HEK293 (cell line): ENCODE data around the gene PRR13.

ENCODE experiments used
- CTCF ChIA-PET: fragments of 350-600 bp; formaldehyde crosslinking; extraction: SDS; loops from one replicate; lab custom pipeline; 2021; ENCODE audit warnings: antibody characterized with exemption; lab: Yijun Ruan, JAX
- POLR2A ChIA-PET: fragments of 300-600 bp; formaldehyde crosslinking; extraction: SDS; loops from one replicate; lab custom pipeline; 2020; ENCODE audit warnings: antibody characterized with exemption, inconsistent platforms; lab: Yijun Ruan, JAX
- H3K27ac ChIP-seq: fragments of 200-500 bp; sonication (Bioruptor generic); 2 replicates; pipeline ENCODE4 v1.5.1; 2014; ENCODE audit warnings: low read depth, low read length, control low read depth, inconsistent platforms; ENCODE audit errors: extremely low read depth
- H3K36me3 ChIP-seq, 2 experiments: fragments of 200-500 bp in 1 of 2; sonication (Bioruptor generic) in 1 of 2; 1 replicate in 1 of 2; 2 replicates in 1 of 2; pipeline ENCODE4 v1.5.1; 2014 to 2017; ENCODE audit warnings: inconsistent platforms in 2 of 2, low read length in 2 of 2; ENCODE audit not compliant: control insufficient read depth in 2 of 2, insufficient read depth in 1 of 2
- H3K4me1 ChIP-seq: fragments of 200-500 bp; sonication (Bioruptor generic); 2 replicates; pipeline ENCODE4 v1.5.1; 2014; ENCODE audit warnings: mild to moderate bottlenecking, low read length, inconsistent platforms; ENCODE audit not compliant: control insufficient read depth, insufficient read depth
- H3K4me3 ChIP-seq: 2 replicates; pipeline ENCODE4 v1.5.1; 2011; ENCODE audit warnings: low read depth, mild to moderate bottlenecking, control low read depth, low read length, moderate library complexity
- H3K9me3 ChIP-seq: fragments of 200-500 bp; sonication (Bioruptor generic); 2 replicates; pipeline ENCODE4 v1.5.1; 2014; ENCODE audit warnings: low read depth, low read length, inconsistent platforms; ENCODE audit not compliant: control insufficient read depth, insufficient read depth
- IKZF3 ChIP-seq: fragments of 450-650 bp; IDR thresholded peaks from 2 replicates; pipeline ENCODE4 v1.5.0; 2018; ENCODE audit warnings: missing biosample characterization, mild to moderate bottlenecking, missing genetic modification characterization, moderate library complexity
- KLF9 ChIP-seq: fragments of 450-650 bp; formaldehyde crosslinking; IDR thresholded peaks from 2 replicates; pipeline ENCODE4 v1.5.1; 2016; ENCODE audit warnings: missing biosample characterization, missing genetic modification characterization, low read depth
- MZF1 ChIP-seq: fragments of 450-650 bp; formaldehyde crosslinking; IDR thresholded peaks from 2 replicates; pipeline ENCODE4 v1.5.1; 2017; ENCODE audit warnings: missing biosample characterization, missing genetic modification characterization, borderline replicate concordance
- PRDM1 ChIP-seq: fragments of 450-650 bp; formaldehyde crosslinking; IDR thresholded peaks from 2 replicates; pipeline ENCODE4; 2016; ENCODE audit warnings: missing biosample characterization, missing genetic modification characterization
- SCRT2 ChIP-seq: fragments of 450-650 bp; formaldehyde crosslinking; IDR thresholded peaks from 2 replicates; pipeline ENCODE4 v1.5.1; 2016; ENCODE audit warnings: missing biosample characterization, missing genetic modification characterization
- TRIM28 ChIP-seq: IDR thresholded peaks from 2 replicates; pipeline ENCODE4 v1.6.1; 2011; ENCODE audit warnings: low read length, control low read depth, borderline replicate concordance
- ZBTB20 ChIP-seq: fragments of 450-650 bp; formaldehyde crosslinking; IDR thresholded peaks from 2 replicates; pipeline ENCODE4 v1.5.1; 2016; ENCODE audit warnings: missing biosample characterization, missing genetic modification characterization
- ZBTB44 ChIP-seq: fragments of 450-650 bp; IDR thresholded peaks from 2 replicates; pipeline ENCODE4 v1.5.1; 2018; ENCODE audit warnings: missing biosample characterization, mild to moderate bottlenecking, missing genetic modification characterization
- ZNF169 ChIP-seq: fragments of 450-650 bp; formaldehyde crosslinking; IDR thresholded peaks from 2 replicates; pipeline ENCODE4 v1.5.1; 2016; ENCODE audit warnings: missing biosample characterization, missing genetic modification characterization
- ZNF174 ChIP-seq: fragments of 450-650 bp; formaldehyde crosslinking; IDR thresholded peaks from 2 replicates; pipeline ENCODE4 v1.5.0; 2017; ENCODE audit warnings: missing biosample characterization, mild to moderate bottlenecking, missing genetic modification characterization
- ZNF280C ChIP-seq: fragments of 450-650 bp; formaldehyde crosslinking; IDR thresholded peaks from 2 replicates; pipeline ENCODE4 v1.5.1; 2016; ENCODE audit warnings: missing biosample characterization, missing genetic modification characterization
- ZNF558 ChIP-seq: fragments of 450-650 bp; formaldehyde crosslinking; IDR thresholded peaks from 2 replicates; pipeline ENCODE4 v1.5.1; 2016; ENCODE audit warnings: missing biosample characterization, missing genetic modification characterization
- ZNF629 ChIP-seq: fragments of 450-650 bp; formaldehyde crosslinking; IDR thresholded peaks from 2 replicates; pipeline ENCODE4 v1.5.1; 2017; ENCODE audit warnings: missing biosample characterization, missing genetic modification characterization
- ZNF645 ChIP-seq: fragments of 450-650 bp; formaldehyde crosslinking; IDR thresholded peaks from 2 replicates; pipeline ENCODE4; 2016; ENCODE audit warnings: missing biosample characterization, missing genetic modification characterization
- ZNF670 ChIP-seq: fragments of 450-650 bp; formaldehyde crosslinking; IDR thresholded peaks from 2 replicates; pipeline ENCODE4 v1.5.1; 2016; ENCODE audit warnings: missing biosample characterization, missing genetic modification characterization, low read depth
- ZNF701 ChIP-seq: fragments of 450-650 bp; formaldehyde crosslinking; IDR thresholded peaks from 2 replicates; pipeline ENCODE4 v1.5.1; 2016; ENCODE audit warnings: missing biosample characterization, missing genetic modification characterization
- ZNF747 ChIP-seq: fragments of 450-650 bp; formaldehyde crosslinking; IDR thresholded peaks from 2 replicates; pipeline ENCODE4 v1.5.1; 2016; ENCODE audit warnings: missing biosample characterization, missing genetic modification characterization
- ZNF843 ChIP-seq: fragments of 450-650 bp; formaldehyde crosslinking; IDR thresholded peaks from 2 replicates; pipeline ENCODE4 v1.5.1; 2016; ENCODE audit warnings: missing biosample characterization, missing genetic modification characterization
- ZSCAN16 ChIP-seq: fragments of 450-650 bp; formaldehyde crosslinking; IDR thresholded peaks from 2 replicates; pipeline ENCODE4 v1.5.1; 2016; ENCODE audit warnings: missing biosample characterization, missing genetic modification characterization
- ZSCAN5A ChIP-seq: fragments of 450-650 bp; formaldehyde crosslinking; IDR thresholded peaks from 2 replicates; pipeline ENCODE4 v1.5.1; 2016; ENCODE audit warnings: missing biosample characterization, missing genetic modification characterization
- TF ChIP-seq, protein P1 (sequence below): sonication (generic); formaldehyde crosslinking; IDR thresholded peaks from 2 replicates; pipeline ENCODE4 v1.8.1; 2022; ENCODE audit warnings: mild to moderate bottlenecking, moderate library complexity, missing genetic modification reagents
- TF ChIP-seq, protein P2 (sequence below): fragments of 450-650 bp; formaldehyde crosslinking; IDR thresholded peaks from 2 replicates; pipeline ENCODE4 v1.5.1; 2017; ENCODE audit warnings: missing biosample characterization, missing genetic modification characterization

Gene PRR13

DNA sequence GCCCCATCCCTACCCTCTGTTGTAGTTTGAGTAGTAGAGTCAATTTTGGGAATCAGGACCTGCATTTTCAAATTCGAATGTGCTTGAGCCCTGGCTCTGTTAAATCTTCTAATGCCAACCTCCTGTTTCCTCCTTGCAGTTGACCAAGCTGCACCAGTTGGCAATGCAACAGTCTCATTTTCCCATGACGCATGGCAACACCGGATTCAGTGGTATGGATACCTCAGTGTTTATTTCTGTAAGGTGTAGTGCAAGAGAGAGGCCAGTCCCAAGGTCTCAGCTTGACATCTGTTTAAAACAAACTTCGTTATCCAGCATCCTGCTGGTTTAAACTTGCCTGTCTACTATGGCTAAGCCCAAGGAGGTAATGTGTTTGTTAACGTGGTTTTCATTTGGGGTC, 25.5 kb downstream of the PRR13 start:
- TF ChIP-seq SCRT2 (tag by site-specific recombination) (peak; percentile 8; the same call in 1 of the 2 replicates), ZSCAN16 (tag by site-specific recombination) (no peak)
- TF ChIP-seq, all 188 proteins: peak for 1
- H3K4me3 ChIP-seq, result no peak overlapping the region
- CTCF ChIA-PET, result interaction anchor here (0.6 to 1.3 kb wide), 2 partner anchors 10 to 176 kb away, joined by 4 read pairs; no protein-coding TSS in a partner anchor
- H3K27ac ChIP-seq, result no peak overlapping the region
- POLR2A ChIA-PET, result interaction anchor here (0.7 to 1.4 kb wide), 2 partner anchors 9 to 86 kb away, joined by 3 read pairs; no protein-coding TSS in a partner anchor
- no peaks in the 10 kb centered on the region for H3K4me1 ChIP-seq
- H3K36me3 ChIP-seq, result peaks cover 93 to 99% of the 10 kb centered on the region in 2 experiments
- H3K9me3 ChIP-seq, result no peaks in the 10 kb centered on the region

GRCh38 chr12:53467880-53468279, 26.3 kb downstream of the PRR13 start:
- no peaks in the 10 kb centered on the region for H3K4me1 ChIP-seq
- no peak overlapping the region for H3K27ac ChIP-seq
- peaks cover 93 to 99% of the 10 kb centered on the region in 2 experiments for H3K36me3 ChIP-seq
- H3K9me3 ChIP-seq, result no peaks in the 10 kb centered on the region
- ChIA-PET CTCF (interaction anchor here (0.8 to 1.3 kb wide), 2 partner anchors 9 to 115 kb away, joined by 3 to 4 read pairs; no protein-coding TSS in a partner anchor), POLR2A (interaction anchor here (0.7 to 1.4 kb wide), 3 partner anchors 9 to 87 kb away, joined by 3 read pairs; no protein-coding TSS in a partner anchor)
- TF ChIP-seq ZBTB20 (tag by site-specific recombination), result no peak
- no peak for TF ChIP-seq TRIM28
- TF ChIP-seq ZNF747 (tag by site-specific recombination), result no peak
- TF ChIP-seq ZNF558 (tag by site-specific recombination), result no peak
- TF ChIP-seq, protein P1, sequence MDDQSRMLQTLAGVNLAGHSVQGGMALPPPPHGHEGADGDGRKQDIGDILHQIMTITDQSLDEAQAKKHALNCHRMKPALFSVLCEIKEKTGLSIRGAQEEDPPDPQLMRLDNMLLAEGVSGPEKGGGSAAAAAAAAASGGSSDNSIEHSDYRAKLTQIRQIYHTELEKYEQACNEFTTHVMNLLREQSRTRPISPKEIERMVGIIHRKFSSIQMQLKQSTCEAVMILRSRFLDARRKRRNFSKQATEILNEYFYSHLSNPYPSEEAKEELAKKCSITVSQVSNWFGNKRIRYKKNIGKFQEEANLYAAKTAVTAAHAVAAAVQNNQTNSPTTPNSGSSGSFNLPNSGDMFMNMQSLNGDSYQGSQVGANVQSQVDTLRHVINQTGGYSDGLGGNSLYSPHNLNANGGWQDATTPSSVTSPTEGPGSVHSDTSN (CRISPR knock-in tag), result no peak
- TF ChIP-seq ZBTB44 (tag by site-specific recombination), result no peak
- TF ChIP-seq KLF9 (tag by site-specific recombination), result no peak
- no peak for TF ChIP-seq ZNF645
- no peak for TF ChIP-seq ZNF174
- no peak for TF ChIP-seq IKZF3 (tag by site-specific recombination)
- TF ChIP-seq, protein P2, sequence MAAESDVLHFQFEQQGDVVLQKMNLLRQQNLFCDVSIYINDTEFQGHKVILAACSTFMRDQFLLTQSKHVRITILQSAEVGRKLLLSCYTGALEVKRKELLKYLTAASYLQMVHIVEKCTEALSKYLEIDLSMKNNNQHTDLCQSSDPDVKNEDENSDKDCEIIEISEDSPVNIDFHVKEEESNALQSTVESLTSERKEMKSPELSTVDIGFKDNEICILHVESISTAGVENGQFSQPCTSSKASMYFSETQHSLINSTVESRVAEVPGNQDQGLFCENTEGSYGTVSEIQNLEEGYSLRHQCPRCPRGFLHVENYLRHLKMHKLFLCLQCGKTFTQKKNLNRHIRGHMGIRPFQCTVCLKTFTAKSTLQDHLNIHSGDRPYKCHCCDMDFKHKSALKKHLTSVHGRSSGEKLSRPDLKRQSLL (tag by site-specific recombination), result no peak
- TF ChIP-seq ZNF701, result no peak
- TF ChIP-seq ZNF843 (tag by site-specific recombination), result no peak
- TF ChIP-seq ZNF169, result no peak
- no peak for TF ChIP-seq ZSCAN5A (tag by site-specific recombination)
- no peak for TF ChIP-seq PRDM1 (tag by site-specific recombination)
- TF ChIP-seq ZNF280C, result no peak
- no peak for TF ChIP-seq ZNF629 (tag by site-specific recombination)
- TF ChIP-seq MZF1 (tag by site-specific recombination), result no peak
- TF ChIP-seq ZNF670, result no peak
- H3K4me3 ChIP-seq, result no peak overlapping the region
